Fibroblast of lung (primary cell): Measurements from ENCODE around the gene SCP2. TPM values are rescaled to one million over a fixed set of nuclear protein-coding genes. Genes with fewer than 3 reads are reported as not detected.

Experiments used
- DNase-seq, 2 donors: peaks; one replicate each; pipeline versions ENCODE4 v3.0.0 to v3.0.0-alpha.2; 2010; ENCODE audit warnings: low read depth in 2 of 2
- H2AFZ ChIP-seq: 2 replicates; pipeline ENCODE4 v1.5.1; 2012; ENCODE audit warnings: low read length, control low read depth, inconsistent platforms
- H3K27ac ChIP-seq: 2 replicates; pipeline ENCODE4 v1.5.1; 2011; ENCODE audit warnings: low read length, control low read depth; ENCODE audit not compliant: insufficient read depth
- H3K27me3 ChIP-seq: 2 replicates; pipeline ENCODE4 v1.5.1; 2011; ENCODE audit warnings: mild to moderate bottlenecking, low read length; ENCODE audit not compliant: control insufficient read depth, insufficient read depth
- H3K36me3 ChIP-seq: 2 replicates; pipeline ENCODE4 v1.5.1; 2011; ENCODE audit warnings: low read length; ENCODE audit not compliant: control insufficient read depth, insufficient read depth
- H3K4me1 ChIP-seq: 2 replicates; pipeline ENCODE4 v1.5.1; 2011; ENCODE audit warnings: low read length; ENCODE audit not compliant: control insufficient read depth, insufficient read depth; ENCODE audit errors: extremely low read depth
- H3K4me2 ChIP-seq: 2 replicates; pipeline ENCODE4 v1.5.1; 2011; ENCODE audit warnings: low read length, control low read depth; ENCODE audit not compliant: insufficient read depth; ENCODE audit errors: extremely low read depth
- H3K4me3 ChIP-seq, 4 experiments: fragments of 200-600 bp in 1 of 4; sonication (generic) in 1 of 4; replicated peaks in 1 of 4; 2 replicates each; pipeline ENCODE4 v1.5.1; 2011 to 2016; ENCODE audit warnings: low read length in 4 of 4, low read depth in 3 of 4, mild to moderate bottlenecking in 3 of 4, control low read depth in 2 of 4, inconsistent platforms in 1 of 4, mixed read lengths in 1 of 4; ENCODE audit not compliant: insufficient read depth in 1 of 4; ENCODE audit errors: control extremely low read depth in 1 of 4
- H3K79me2 ChIP-seq: 2 replicates; pipeline ENCODE4 v1.5.1; 2012; ENCODE audit warnings: mild to moderate bottlenecking, low read length, inconsistent platforms; ENCODE audit not compliant: control insufficient read depth, insufficient read depth
- H3K9ac ChIP-seq: 2 replicates; pipeline ENCODE4 v1.5.1; 2011; ENCODE audit warnings: mild to moderate bottlenecking, low read length, control low read depth; ENCODE audit not compliant: insufficient read depth
- H3K9me3 ChIP-seq: 2 replicates; pipeline ENCODE4 v1.5.1; 2012; ENCODE audit warnings: low read depth, low read length; ENCODE audit not compliant: control insufficient read depth, insufficient read depth
- H4K20me1 ChIP-seq: 2 replicates; pipeline ENCODE4 v1.5.1; 2011; ENCODE audit warnings: low read length; ENCODE audit not compliant: control insufficient read depth, insufficient read depth; ENCODE audit errors: extremely low read depth
- EZH2 ChIP-seq: IDR thresholded peaks from 2 replicates; pipeline ENCODE4 v1.5.1; 2012; ENCODE audit warnings: low read length, control low read depth, mild to moderate bottlenecking; ENCODE audit errors: missing control alignments
- polyA plus RNA-seq, 2 donors: library from polyadenylated mRNA; depleted of rRNA in 1 of 2; stranded (reverse) in 1 of 2; unstranded in 1 of 2; fragments of >200 nt; gene quantifications; 2 replicates each; pipeline ENCODE4 v1.2.1, GENCODE V29; 2011 to 2012; ENCODE audit warnings: missing spikeins in 1 of 2
- total RNA-seq: library from RNA; depleted of rRNA; stranded (reverse); fragments of >200 nt; gene quantifications from 2 replicates; pipeline ENCODE4 v1.2.1, GENCODE V29; 2014
- TF ChIP-seq, protein P1 (sequence below), 2 donors: IDR thresholded peaks in 1 of 2; conservative IDR thresholded peaks in 1 of 2; 1 replicate in 1 of 2; 2 replicates in 1 of 2; pipeline ENCODE4 v1.5.1; 2011 to 2012; ENCODE audit warnings: low read length in 2 of 2, control low read depth in 1 of 2, inconsistent platforms in 1 of 2, low read depth in 1 of 2, mild to moderate bottlenecking in 1 of 2

SCP2 gene
- total and polyA plus RNA-seq, 2 donors (not counting 1 experiment from before 2014, with no cell fraction given): 222 to 305 TPM

DNA sequence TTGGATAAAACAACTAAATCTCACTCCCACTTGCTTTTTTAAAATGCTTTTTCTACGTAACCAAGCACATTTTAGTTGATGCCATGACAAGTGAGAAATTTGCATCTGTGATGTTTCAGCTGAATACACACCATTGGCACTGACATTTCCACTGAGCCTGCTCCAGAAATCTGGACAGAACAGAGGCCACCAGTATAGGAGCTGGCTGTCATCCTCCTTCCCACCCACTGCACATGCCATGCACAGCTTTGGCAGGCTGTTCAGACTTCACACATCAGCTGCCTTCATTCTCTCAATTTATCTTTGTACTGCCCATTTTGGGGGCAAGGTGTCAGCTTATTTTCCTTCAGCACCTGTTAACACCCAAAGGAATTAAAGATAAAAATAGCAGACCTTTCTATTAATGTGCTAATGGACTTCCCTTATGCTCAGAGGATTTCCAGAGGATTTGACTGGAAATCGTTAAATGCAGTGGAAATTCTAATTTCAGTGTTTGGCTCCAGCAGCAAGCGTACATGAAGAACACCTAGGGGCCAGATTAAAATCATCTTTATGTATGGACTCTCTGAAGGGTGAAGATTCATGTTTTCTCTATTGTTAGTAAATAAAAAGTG is 122.0 kb downstream of the SCP2 start:
- Histone ChIP-seq H3K9ac (no peak overlapping the region), H3K4me3 (no peak overlapping the region), H3K9me3 (no peaks in the 10 kb centered on the region), H3K36me3 (peaks cover 4% of the 10 kb centered on the region), H3K27ac (no peak overlapping the region), H2AFZ (no peak overlapping the region), H3K4me2 (no peak overlapping the region), H3K4me1 (peaks cover 6% of the 10 kb centered on the region), H4K20me1 (no peaks in the 10 kb centered on the region), H3K27me3 (no peaks in the 10 kb centered on the region), H3K79me2 (no peaks in the 10 kb centered on the region)
- TF ChIP-seq, protein P1, sequence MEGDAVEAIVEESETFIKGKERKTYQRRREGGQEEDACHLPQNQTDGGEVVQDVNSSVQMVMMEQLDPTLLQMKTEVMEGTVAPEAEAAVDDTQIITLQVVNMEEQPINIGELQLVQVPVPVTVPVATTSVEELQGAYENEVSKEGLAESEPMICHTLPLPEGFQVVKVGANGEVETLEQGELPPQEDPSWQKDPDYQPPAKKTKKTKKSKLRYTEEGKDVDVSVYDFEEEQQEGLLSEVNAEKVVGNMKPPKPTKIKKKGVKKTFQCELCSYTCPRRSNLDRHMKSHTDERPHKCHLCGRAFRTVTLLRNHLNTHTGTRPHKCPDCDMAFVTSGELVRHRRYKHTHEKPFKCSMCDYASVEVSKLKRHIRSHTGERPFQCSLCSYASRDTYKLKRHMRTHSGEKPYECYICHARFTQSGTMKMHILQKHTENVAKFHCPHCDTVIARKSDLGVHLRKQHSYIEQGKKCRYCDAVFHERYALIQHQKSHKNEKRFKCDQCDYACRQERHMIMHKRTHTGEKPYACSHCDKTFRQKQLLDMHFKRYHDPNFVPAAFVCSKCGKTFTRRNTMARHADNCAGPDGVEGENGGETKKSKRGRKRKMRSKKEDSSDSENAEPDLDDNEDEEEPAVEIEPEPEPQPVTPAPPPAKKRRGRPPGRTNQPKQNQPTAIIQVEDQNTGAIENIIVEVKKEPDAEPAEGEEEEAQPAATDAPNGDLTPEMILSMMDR (conservative IDR thresholded peaks at IDR 0.05 in 1 of 2, IDR thresholded peaks at IDR 0.05 in 1 of 2; ENCODE audit: low read depth in 1 of 2, low read length in 2 of 2): no peak
- TF ChIP-seq EZH2: no peak
- DNase-seq: no peak

GRCh38 chr1:53049574-53049967 is 122.5 kb downstream of the SCP2 start:
- H4K20me1 ChIP-seq: no peaks in the 10 kb centered on the region
- no peak overlapping the region for H3K4me3 ChIP-seq
- H3K4me1 ChIP-seq: peaks cover 6% of the 10 kb centered on the region
- no peak overlapping the region for H2AFZ ChIP-seq
- DNase-seq: peak in 1 of 2 donors; percentile 55
- no peak for TF ChIP-seq EZH2
- TF ChIP-seq, protein P1 (conservative IDR thresholded peaks at IDR 0.05 in 1 of 2, IDR thresholded peaks at IDR 0.05 in 1 of 2; ENCODE audit: low read depth in 1 of 2, low read length in 2 of 2): no peak
- peaks cover 4% of the 10 kb centered on the region for H3K36me3 ChIP-seq
- H3K27me3 ChIP-seq: no peaks in the 10 kb centered on the region
- H3K9me3 ChIP-seq: no peaks in the 10 kb centered on the region
- no peak overlapping the region for H3K4me2 ChIP-seq
- no peak overlapping the region for H3K9ac ChIP-seq
- H3K27ac ChIP-seq: no peak overlapping the region
- no peaks in the 10 kb centered on the region for H3K79me2 ChIP-seq

DNA sequence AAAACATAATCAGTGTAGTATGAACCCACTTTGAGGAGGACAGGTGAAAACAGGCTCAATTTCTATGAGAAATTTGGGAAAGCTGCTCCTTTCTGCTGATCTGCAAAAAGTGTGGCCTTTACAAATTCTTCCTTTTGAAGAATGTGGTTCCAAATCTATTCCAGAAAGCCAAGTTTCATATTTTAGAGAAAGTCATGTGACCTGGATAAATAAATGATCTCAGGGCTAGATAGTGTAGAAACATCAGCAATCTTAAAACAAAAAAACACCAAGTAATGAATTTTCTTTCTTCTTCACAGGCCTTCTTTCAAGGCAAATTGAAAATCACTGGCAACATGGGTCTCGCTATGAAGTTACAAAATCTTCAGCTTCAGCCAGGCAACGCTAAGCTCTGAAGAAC is 123.2 kb downstream of the SCP2 start:
- H3K4me2 ChIP-seq: no peak overlapping the region
- no peak overlapping the region for H3K27ac ChIP-seq
- H3K36me3 ChIP-seq: peaks cover 4% of the 10 kb centered on the region
- H3K79me2 ChIP-seq: no peaks in the 10 kb centered on the region
- H4K20me1 ChIP-seq: no peaks in the 10 kb centered on the region
- H3K27me3 ChIP-seq: no peaks in the 10 kb centered on the region
- H2AFZ ChIP-seq: no peak overlapping the region
- TF ChIP-seq, protein P1 (conservative IDR thresholded peaks at IDR 0.05 in 1 of 2, IDR thresholded peaks at IDR 0.05 in 1 of 2; ENCODE audit: low read depth in 1 of 2, low read length in 2 of 2): no peak
- TF ChIP-seq EZH2: no peak
- H3K4me1 ChIP-seq: peaks cover 6% of the 10 kb centered on the region
- no peak for DNase-seq
- no peak overlapping the region for H3K9ac ChIP-seq
- H3K4me3 ChIP-seq: no peak overlapping the region
- no peaks in the 10 kb centered on the region for H3K9me3 ChIP-seq
